ENCODE results near the gene TTC9B.

DNA sequence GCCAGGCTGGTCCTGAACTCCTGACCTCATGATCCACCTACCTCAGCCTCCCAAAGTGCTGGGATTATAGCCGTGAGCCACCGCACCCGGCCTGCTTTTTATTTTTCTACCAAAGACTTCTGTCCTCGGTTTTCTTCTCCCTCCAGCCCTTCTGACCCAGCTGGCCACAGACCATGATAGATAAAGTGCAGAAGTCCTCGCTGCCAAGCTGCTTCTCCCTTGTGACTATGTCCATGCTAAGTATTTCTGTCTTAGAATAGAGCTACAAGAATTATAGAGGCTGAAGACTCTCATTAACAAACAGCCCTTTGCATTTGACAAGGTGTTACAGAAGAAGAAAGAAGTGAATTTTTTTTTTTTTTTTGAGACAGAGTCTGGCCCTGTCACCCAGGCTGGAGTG lies 42.4 kb downstream of the TTC9B start:
- TF ChIP-seq, protein P1, sequence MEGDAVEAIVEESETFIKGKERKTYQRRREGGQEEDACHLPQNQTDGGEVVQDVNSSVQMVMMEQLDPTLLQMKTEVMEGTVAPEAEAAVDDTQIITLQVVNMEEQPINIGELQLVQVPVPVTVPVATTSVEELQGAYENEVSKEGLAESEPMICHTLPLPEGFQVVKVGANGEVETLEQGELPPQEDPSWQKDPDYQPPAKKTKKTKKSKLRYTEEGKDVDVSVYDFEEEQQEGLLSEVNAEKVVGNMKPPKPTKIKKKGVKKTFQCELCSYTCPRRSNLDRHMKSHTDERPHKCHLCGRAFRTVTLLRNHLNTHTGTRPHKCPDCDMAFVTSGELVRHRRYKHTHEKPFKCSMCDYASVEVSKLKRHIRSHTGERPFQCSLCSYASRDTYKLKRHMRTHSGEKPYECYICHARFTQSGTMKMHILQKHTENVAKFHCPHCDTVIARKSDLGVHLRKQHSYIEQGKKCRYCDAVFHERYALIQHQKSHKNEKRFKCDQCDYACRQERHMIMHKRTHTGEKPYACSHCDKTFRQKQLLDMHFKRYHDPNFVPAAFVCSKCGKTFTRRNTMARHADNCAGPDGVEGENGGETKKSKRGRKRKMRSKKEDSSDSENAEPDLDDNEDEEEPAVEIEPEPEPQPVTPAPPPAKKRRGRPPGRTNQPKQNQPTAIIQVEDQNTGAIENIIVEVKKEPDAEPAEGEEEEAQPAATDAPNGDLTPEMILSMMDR (IDR thresholded peaks at IDR 0.05): no peak
- no peak for TF ChIP-seq POLR2A (IDR thresholded peaks at IDR 0.05; ENCODE audit: low read depth)
- no peak for TF ChIP-seq POLR2AphosphoS5 (IDR thresholded peaks at IDR 0.05)
- TF ChIP-seq EP300 (IDR thresholded peaks at IDR 0.05): no peak
